ENCODE data around the gene PRKD2.

The PRKD2 gene

GRCh38 chr19:46728693-46729339 lies 11.9 kb upstream of the PRKD2 start:
- peak; percentile 94 for TF ChIP-seq CTCF (IDR thresholded peaks at IDR 0.05; ENCODE audit: low read length, missing control alignments)
- no peak overlapping the region for H3K4me3 ChIP-seq (replicated peaks; ENCODE audit: low read depth, low read length)
- DNase-seq (ENCODE audit: low read depth), result peak; percentile 70

GRCh38 chr19:46728208-46728607 lies 11.3 kb upstream of the PRKD2 start:
- DNase-seq (ENCODE audit: low read depth), result no peak
- no peak for TF ChIP-seq CTCF (IDR thresholded peaks at IDR 0.05; ENCODE audit: low read length, missing control alignments)
- no peak overlapping the region for H3K4me3 ChIP-seq (replicated peaks; ENCODE audit: low read depth, low read length)

GRCh38 chr19:46727757-46728156 lies 10.8 kb upstream of the PRKD2 start:
- H3K4me3 ChIP-seq (replicated peaks; ENCODE audit: low read depth, low read length), result no peak overlapping the region
- no peak for DNase-seq (ENCODE audit: low read depth)
- no peak for TF ChIP-seq CTCF (IDR thresholded peaks at IDR 0.05; ENCODE audit: low read length, missing control alignments)

- H3K4me3 ChIP-seq (replicated peaks; ENCODE audit: low read depth, low read length), result no peak overlapping the region
- no peak for DNase-seq (ENCODE audit: low read depth)
- no peak for TF ChIP-seq CTCF (IDR thresholded peaks at IDR 0.05; ENCODE audit: low read length, missing control alignments)
These were observed 10.1 kb upstream of the PRKD2 start for GRCh38 chr19:46726971-46727501.

GRCh38 chr19:46726551-46726950 lies 9.6 kb upstream of the PRKD2 start:
- DNase-seq (ENCODE audit: low read depth), result no peak
- no peak for TF ChIP-seq CTCF (IDR thresholded peaks at IDR 0.05; ENCODE audit: low read length, missing control alignments)
- no peak overlapping the region for H3K4me3 ChIP-seq (replicated peaks; ENCODE audit: low read depth, low read length)

GRCh38 chr19:46725859-46726393 lies 9.0 kb upstream of the PRKD2 start:
- no peak for TF ChIP-seq CTCF (IDR thresholded peaks at IDR 0.05; ENCODE audit: low read length, missing control alignments)
- DNase-seq (ENCODE audit: low read depth), result no peak
- H3K4me3 ChIP-seq (replicated peaks; ENCODE audit: low read depth, low read length), result no peak overlapping the region

Measured in fibroblast of pulmonary artery (primary cell).